Measurements from ENCODE around the gene ASPDH.

DNA sequence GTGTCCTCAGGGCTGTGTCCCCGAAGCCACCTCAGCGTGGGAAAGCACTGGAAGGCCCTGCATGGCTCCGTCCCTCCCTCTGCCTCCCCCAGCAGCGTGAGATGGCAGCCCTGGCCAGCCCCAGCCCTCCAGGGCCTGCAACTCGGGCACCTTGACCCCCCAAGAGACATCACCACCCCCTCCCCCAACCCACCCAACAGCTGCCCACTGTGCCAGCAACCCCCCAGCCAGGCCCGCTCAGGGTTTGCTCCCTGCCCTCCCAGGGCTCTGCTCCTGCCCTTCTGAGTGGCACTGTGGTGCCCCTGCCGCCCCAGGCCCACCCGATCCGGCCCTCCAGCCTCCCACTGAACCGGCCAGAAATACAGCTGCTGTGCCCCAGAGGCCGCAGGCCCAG, 1.5 kb upstream of the ASPDH start:
- TF ChIP-seq POLR2AphosphoS5 (IDR thresholded peaks at IDR 0.05): no peak
- TF ChIP-seq, protein P1, sequence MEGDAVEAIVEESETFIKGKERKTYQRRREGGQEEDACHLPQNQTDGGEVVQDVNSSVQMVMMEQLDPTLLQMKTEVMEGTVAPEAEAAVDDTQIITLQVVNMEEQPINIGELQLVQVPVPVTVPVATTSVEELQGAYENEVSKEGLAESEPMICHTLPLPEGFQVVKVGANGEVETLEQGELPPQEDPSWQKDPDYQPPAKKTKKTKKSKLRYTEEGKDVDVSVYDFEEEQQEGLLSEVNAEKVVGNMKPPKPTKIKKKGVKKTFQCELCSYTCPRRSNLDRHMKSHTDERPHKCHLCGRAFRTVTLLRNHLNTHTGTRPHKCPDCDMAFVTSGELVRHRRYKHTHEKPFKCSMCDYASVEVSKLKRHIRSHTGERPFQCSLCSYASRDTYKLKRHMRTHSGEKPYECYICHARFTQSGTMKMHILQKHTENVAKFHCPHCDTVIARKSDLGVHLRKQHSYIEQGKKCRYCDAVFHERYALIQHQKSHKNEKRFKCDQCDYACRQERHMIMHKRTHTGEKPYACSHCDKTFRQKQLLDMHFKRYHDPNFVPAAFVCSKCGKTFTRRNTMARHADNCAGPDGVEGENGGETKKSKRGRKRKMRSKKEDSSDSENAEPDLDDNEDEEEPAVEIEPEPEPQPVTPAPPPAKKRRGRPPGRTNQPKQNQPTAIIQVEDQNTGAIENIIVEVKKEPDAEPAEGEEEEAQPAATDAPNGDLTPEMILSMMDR (IDR thresholded peaks at IDR 0.05): no peak
- no peak for TF ChIP-seq POLR2A (IDR thresholded peaks at IDR 0.05)

Measured in transverse colon (tissue), 4 donors.